Trophoblast cell (in vitro differentiated cells and primary cell): ENCODE measurements around the gene KRT9.

Experiments used
- DNase-seq, 2 donors: peaks; one replicate each; pipeline ENCODE4 v3.0.0-alpha.2; 2016
- H2AFZ ChIP-seq: 2 replicates; pipeline ENCODE4 v1.6.1; 2013; ENCODE audit warnings: low read length, moderate library complexity, mild to moderate bottlenecking; ENCODE audit not compliant: insufficient read depth, poor library complexity
- H2AK5ac ChIP-seq: 2 replicates; pipeline ENCODE4 v1.6.1; 2013; ENCODE audit warnings: mild to moderate bottlenecking, low read length
- H2BK120ac ChIP-seq: 2 replicates; pipeline ENCODE4 v1.6.1; 2013; ENCODE audit warnings: low read length, mild to moderate bottlenecking, moderate library complexity; ENCODE audit not compliant: insufficient read depth, poor library complexity
- H2BK12ac ChIP-seq: 2 replicates; pipeline ENCODE4 v1.6.1; 2013; ENCODE audit warnings: mild to moderate bottlenecking, low read length, moderate library complexity
- H2BK5ac ChIP-seq: 2 replicates; pipeline ENCODE4 v1.6.1; 2013; ENCODE audit warnings: low read length, low read depth, moderate library complexity, mild to moderate bottlenecking; ENCODE audit not compliant: poor library complexity
- H3K14ac ChIP-seq: 2 replicates; pipeline ENCODE4 v1.6.1; 2013; ENCODE audit warnings: mild to moderate bottlenecking, low read length
- H3K18ac ChIP-seq: 2 replicates; pipeline ENCODE4 v1.6.1; 2013; ENCODE audit warnings: mild to moderate bottlenecking, low read length
- H3K23ac ChIP-seq: 2 replicates; pipeline ENCODE4 v1.6.1; 2013; ENCODE audit warnings: low read length
- H3K27ac ChIP-seq: 2 replicates; pipeline ENCODE4 v1.5.1; 2013; ENCODE audit warnings: low read depth, mild to moderate bottlenecking, inconsistent platforms, low read length, moderate library complexity
- H3K27me3 ChIP-seq: 2 replicates; pipeline ENCODE4 v1.6.1; 2013; ENCODE audit warnings: inconsistent platforms, mild to moderate bottlenecking, low read length, moderate library complexity; ENCODE audit not compliant: insufficient read depth
- H3K36me3 ChIP-seq, 2 experiments: 1 replicate in 1 of 2; 2 replicates in 1 of 2; pipeline ENCODE4 v1.6.1; 2013; ENCODE audit warnings: low read length in 2 of 2, mild to moderate bottlenecking in 2 of 2, moderate library complexity in 1 of 2; ENCODE audit not compliant: insufficient read depth in 2 of 2, control insufficient read depth in 1 of 2
- H3K4ac ChIP-seq: 2 replicates; pipeline ENCODE4 v1.6.1; 2013; ENCODE audit warnings: low read depth, mild to moderate bottlenecking, low read length, moderate library complexity
- H3K4me1 ChIP-seq, 2 experiments: 1 replicate in 1 of 2; 2 replicates in 1 of 2; pipeline ENCODE4 v1.6.1; 2013; ENCODE audit warnings: low read length in 2 of 2, mild to moderate bottlenecking in 2 of 2, moderate library complexity in 1 of 2; ENCODE audit not compliant: insufficient read depth in 2 of 2, control insufficient read depth in 1 of 2
- H3K4me2 ChIP-seq: 2 replicates; pipeline ENCODE4 v1.6.1; 2013; ENCODE audit warnings: inconsistent platforms, mild to moderate bottlenecking, low read length, moderate library complexity
- H3K4me3 ChIP-seq: 2 replicates; pipeline ENCODE4 v1.5.1; 2013; ENCODE audit warnings: mild to moderate bottlenecking, low read depth, low read length, inconsistent platforms
- H3K79me1 ChIP-seq: one replicate; pipeline ENCODE4 v1.6.1; 2013; ENCODE audit warnings: low read length
- H3K79me2 ChIP-seq: 2 replicates; pipeline ENCODE4 v1.6.1; 2013; ENCODE audit warnings: low read length, mild to moderate bottlenecking; ENCODE audit not compliant: control insufficient read depth, insufficient read depth, poor library complexity
- H3K9ac ChIP-seq: 2 replicates; pipeline ENCODE4 v1.6.1; 2013; ENCODE audit warnings: mild to moderate bottlenecking, low read length
- H3K9me3 ChIP-seq: 2 replicates; pipeline ENCODE4 v1.6.1; 2013; ENCODE audit warnings: low read depth, mild to moderate bottlenecking, control low read depth, inconsistent platforms, low read length; ENCODE audit not compliant: insufficient read depth
- H4K12ac ChIP-seq: 2 replicates; pipeline ENCODE4 v1.6.1; 2013; ENCODE audit warnings: low read depth, mild to moderate bottlenecking, low read length, moderate library complexity
- H4K8ac ChIP-seq: 2 replicates; pipeline ENCODE4 v1.6.1; 2013; ENCODE audit warnings: low read depth, mild to moderate bottlenecking, low read length, moderate library complexity
- H4K91ac ChIP-seq: one replicate; pipeline ENCODE4 v1.6.1; 2013; ENCODE audit warnings: low read depth, mild to moderate bottlenecking, low read length, moderate library complexity
- WGBS: extraction: QIAGEN DNeasy Blood & Tissue Kit; methylation state at CpG from one replicate; pipeline ENCODE4 v1.1.7; 2013; ENCODE audit warnings: missing lambda C conversion rate; ENCODE audit not compliant: insufficient read length, insufficient coverage; ENCODE audit errors: extremely low coverage; 5-methylcytosine and 5-hydroxymethylcytosine counted together

The KRT9 gene

GRCh38 chr17:41519501-41520224, 52.2 kb downstream of the KRT9 start:
- Histone ChIP-seq H4K8ac (no peak overlapping the region), H3K36me3 (peaks cover 13 to 20% of the 10 kb centered on the region in 2 experiments), H3K27me3 (no peaks in the 10 kb centered on the region), H2BK12ac (no peak overlapping the region), H4K91ac (no peak overlapping the region), H2BK120ac (no peak overlapping the region), H3K27ac (no peak overlapping the region), H3K18ac (no peak overlapping the region), H3K4me3 (peak overlapping the region; percentile 35), H3K4ac (no peak overlapping the region), H3K23ac (no peak overlapping the region), H3K4me1 (peaks cover 16 to 17% of the 10 kb centered on the region in 2 experiments), H3K14ac (no peak overlapping the region), H4K12ac (no peak overlapping the region), H2AK5ac (no peak overlapping the region), H3K4me2 (no peak overlapping the region), H3K9me3 (peaks cover 2% of the 10 kb centered on the region), H3K9ac (no peak overlapping the region), H3K79me1 (peaks cover 3% of the 10 kb centered on the region), H2BK5ac (no peak overlapping the region), H2AFZ (no peak overlapping the region), H3K79me2 (no peaks in the 10 kb centered on the region)
- no CpG with 5 or more reads among the region's 11 CpGs for WGBS
- DNase-seq, result peak in 1 of 2 donors; percentile 18

DNA sequence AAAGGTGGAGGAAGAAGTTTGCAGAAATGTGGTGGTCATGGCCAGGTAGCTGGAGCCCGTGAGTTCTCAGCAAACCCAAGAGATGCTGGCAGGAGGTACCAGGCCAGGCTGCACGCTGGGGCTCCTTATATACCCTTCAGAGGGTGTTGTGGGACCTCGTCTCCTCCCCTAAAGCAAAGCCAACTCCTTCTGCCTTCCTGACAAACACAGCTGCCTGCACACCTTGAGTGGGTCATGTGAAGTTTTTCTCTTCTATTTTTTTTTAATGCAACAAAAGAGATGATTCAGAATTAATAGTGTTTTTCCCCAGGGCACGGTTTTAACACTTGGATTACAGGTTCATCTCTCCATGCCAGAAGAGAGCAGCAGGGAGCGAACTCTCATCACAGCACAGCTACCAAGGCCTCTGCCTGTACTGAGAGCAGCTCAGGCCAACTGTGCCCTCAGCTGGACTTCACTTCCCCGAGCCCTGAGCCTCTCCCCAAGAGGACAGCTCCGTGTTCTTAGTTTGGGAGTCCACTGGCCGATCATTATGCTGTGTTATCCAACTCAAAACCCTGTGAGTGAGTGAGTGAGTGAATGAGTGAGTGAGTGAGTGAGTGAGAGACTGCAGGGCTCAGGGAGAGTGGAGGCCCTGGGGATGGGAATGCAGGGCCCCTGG, 52.9 kb downstream of the KRT9 start, which contains the start of gene KRT15:
KRT15 (minus strand) TSS at position 102 of the 661 bp plus-strand sequence; CDS start at position 39, 63 bp downstream.
- H3K79me2 ChIP-seq, result no peaks in the 10 kb centered on the region
- H4K91ac ChIP-seq, result no peak within 1 kb of the TSS
- H3K9ac ChIP-seq, result no peak within 1 kb of the TSS
- H3K27me3 ChIP-seq, result no peaks in the 10 kb centered on the region
- no peak within 1 kb of the TSS for H2BK12ac ChIP-seq
- no peak within 1 kb of the TSS for H3K18ac ChIP-seq
- H4K12ac ChIP-seq, result no peak within 1 kb of the TSS
- no peak within 1 kb of the TSS for H3K27ac ChIP-seq
- peaks cover 3% of the 10 kb centered on the region for H3K79me1 ChIP-seq
- WGBS, result no CpG with 5 or more reads among the region's 8 CpGs
- H3K23ac ChIP-seq, result no peak within 1 kb of the TSS
- peaks cover 5 to 13% of the 10 kb centered on the region in 2 experiments for H3K36me3 ChIP-seq
- no peak within 1 kb of the TSS for H2AFZ ChIP-seq
- no peak within 1 kb of the TSS for H3K4ac ChIP-seq
- no peak within 1 kb of the TSS for H2AK5ac ChIP-seq
- H4K8ac ChIP-seq, result no peak within 1 kb of the TSS
- H2BK5ac ChIP-seq, result no peak within 1 kb of the TSS
- no peak within 1 kb of the TSS for H3K4me2 ChIP-seq
- H2BK120ac ChIP-seq, result no peak within 1 kb of the TSS
- DNase-seq, result peak in 1 of 2 donors; percentile 23
- H3K9me3 ChIP-seq, result peaks cover 2% of the 10 kb centered on the region
- H3K4me1 ChIP-seq, result peaks cover 16 to 17% of the 10 kb centered on the region in 2 experiments
- H3K4me3 ChIP-seq, result peak within 1 kb of the TSS; percentile 35
- no peak within 1 kb of the TSS for H3K14ac ChIP-seq

- Histone ChIP-seq H3K27me3 (no peaks in the 10 kb centered on the region), H4K8ac (no peak overlapping the region)
- no CpG with 5 or more reads among the region's 3 CpGs for WGBS
Measured at GRCh38 chr17:41518031-41518430, 53.8 kb downstream of the KRT9 start.

DNA sequence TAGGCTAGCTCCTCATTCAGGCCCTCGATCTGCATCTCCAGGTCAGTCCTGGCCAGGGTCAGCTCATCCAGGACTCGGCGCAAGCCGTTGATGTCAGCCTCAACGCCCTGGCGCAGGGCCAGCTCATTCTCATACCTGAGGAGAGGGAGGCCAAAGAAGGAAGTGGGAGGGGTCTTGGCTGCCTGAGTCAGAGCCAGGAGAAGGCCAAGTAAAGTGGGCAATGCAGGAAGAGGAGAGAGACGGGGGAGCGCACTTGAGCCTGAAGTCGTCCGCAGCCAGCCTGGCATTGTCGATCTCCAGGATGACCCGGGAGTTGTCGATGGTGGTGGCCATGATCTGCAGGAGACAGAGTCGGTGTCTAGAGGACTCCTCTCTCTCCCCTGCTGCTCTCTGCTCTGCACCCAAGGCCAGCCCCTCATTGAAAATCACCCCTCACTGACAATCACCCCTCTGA, 55.0 kb downstream of the KRT9 start:
- Histone ChIP-seq H2AFZ (no peak overlapping the region), H2AK5ac (no peak overlapping the region), H4K12ac (no peak overlapping the region), H2BK5ac (no peak overlapping the region), H3K27me3 (no peaks in the 10 kb centered on the region), H3K9me3 (peaks cover 2% of the 10 kb centered on the region), H3K14ac (no peak overlapping the region), H3K4ac (no peak overlapping the region), H3K9ac (no peak overlapping the region), H4K91ac (no peak overlapping the region), H2BK12ac (no peak overlapping the region), H4K8ac (no peak overlapping the region), H3K79me1 (no peaks in the 10 kb centered on the region), H3K18ac (no peak overlapping the region), H3K27ac (no peak overlapping the region), H3K4me2 (no peak overlapping the region), H3K79me2 (no peaks in the 10 kb centered on the region), H3K36me3 (no peaks in the 10 kb centered on the region), H2BK120ac (no peak overlapping the region), H3K23ac (no peak overlapping the region), H3K4me3 (no peak overlapping the region), H3K4me1 (peaks cover 7% of the 10 kb centered on the region in 2 experiments)
- no peak for DNase-seq
- WGBS, result no CpG with 5 or more reads among the region's 14 CpGs

More at GRCh38 chr17:41518031-41518430, 53.8 kb downstream of the KRT9 start:
- Histone ChIP-seq H3K79me1 (peaks cover 3% of the 10 kb centered on the region), H3K23ac (no peak overlapping the region), H3K18ac (no peak overlapping the region), H4K12ac (no peak overlapping the region), H3K4ac (no peak overlapping the region), H2BK120ac (no peak overlapping the region), H3K4me1 (peaks cover 16 to 17% of the 10 kb centered on the region in 2 experiments), H2AFZ (no peak overlapping the region), H3K9ac (no peak overlapping the region), H3K9me3 (peaks cover 2% of the 10 kb centered on the region), H2AK5ac (no peak overlapping the region), H4K91ac (no peak overlapping the region), H3K27ac (no peak overlapping the region), H3K36me3 (peaks cover 0 to 8% of the 10 kb centered on the region in 2 experiments), H3K4me3 (no peak overlapping the region), H3K14ac (no peak overlapping the region), H3K4me2 (no peak overlapping the region), H2BK5ac (no peak overlapping the region), H2BK12ac (no peak overlapping the region), H3K79me2 (no peaks in the 10 kb centered on the region)
- DNase-seq, result peak in 1 of 2 donors; percentile 23
